Measurements from ENCODE around the gene SPRR2F. TPM values are rescaled to one million over a fixed set of nuclear protein-coding genes. Genes with fewer than 3 reads are reported as not detected.

The SPRR2F gene
- total and polyA plus RNA-seq, 9 of the 15 experiments (the other 6 are each of a cell fraction or from before 2014, with no cell fraction given) = 0.22 to 2.0 (median 0.41) TPM; not detected in 4

- TF ChIP-seq ZNF140 (CRISPR knock-in tag; IDR thresholded peaks at IDR 0.05) (no peak), ZNF699 (CRISPR knock-in tag; IDR thresholded peaks at IDR 0.05; ENCODE audit: insufficient replicate concordance) (no peak), REST (IDR thresholded peaks at IDR 0.05; ENCODE audit: borderline replicate concordance) (no peak), REST (CRISPR knock-in tag; IDR thresholded peaks at IDR 0.05; ENCODE audit: low read depth) (no peak), CTCFL (IDR thresholded peaks at IDR 0.05; ENCODE audit: borderline replicate concordance, insufficient read depth, low read depth, low read length, poor library complexity, severe bottlenecking) (no peak), MCM5 (IDR thresholded peaks at IDR 0.05; ENCODE audit: low read depth) (no peak), HOXB6 (CRISPR knock-in tag; IDR thresholded peaks at IDR 0.05; ENCODE audit: borderline replicate concordance) (no peak), SRSF1 (IDR thresholded peaks at IDR 0.05; ENCODE audit: low read depth, low read length) (no peak), DEAF1 (CRISPR knock-in tag; IDR thresholded peaks at IDR 0.05) (no peak), HNRNPH1 (optimal IDR thresholded peaks at IDR 0.05; ENCODE audit: low read depth, low read length) (no peak), SIRT6 (IDR thresholded peaks at IDR 0.05; ENCODE audit: low read depth, low read length) (no peak), CBFA2T3 (IDR thresholded peaks at IDR 0.05) (peak; percentile 48), MNT (conservative IDR thresholded peaks at IDR 0.05) (no peak), DDX20 (tag; IDR thresholded peaks at IDR 0.05; ENCODE audit: low read depth) (no peak)
These were observed 25.7 kb downstream of the SPRR2F start (continued) for GRCh38 chr1:153087652-153088051.

All from K562 (cell line).